Type B pancreatic cell (in vitro differentiated cells): ENCODE measurements around the gene TCFL5. TPM values are rescaled to one million over a fixed set of nuclear protein-coding genes. Genes with fewer than 3 reads are reported as not detected.

ENCODE experiments used
- DNase-seq: peaks from one replicate; pipeline ENCODE4 v3.0.0; 2021; ENCODE audit warnings: mixed read lengths; ENCODE audit not compliant: unreplicated experiment; ENCODE audit errors: extremely low spot score
- H3K27ac Mint-ChIP-seq: 2 replicates; pipeline ENCODE4 v1.8.0; 2021; ENCODE audit warnings: mild to moderate bottlenecking, mixed read lengths
- H3K27me3 Mint-ChIP-seq: 2 replicates; pipeline ENCODE4 v1.8.0; 2021; ENCODE audit warnings: mixed read lengths
- H3K36me3 Mint-ChIP-seq: 2 replicates; pipeline ENCODE4 v1.8.0; 2021; ENCODE audit warnings: mixed read lengths
- H3K4me1 Mint-ChIP-seq: one replicate; pipeline ENCODE4 v1.8.0; 2021; ENCODE audit warnings: mixed read lengths; ENCODE audit not compliant: unreplicated experiment
- H3K4me3 Mint-ChIP-seq: 2 replicates; pipeline ENCODE4 v1.8.0; 2021; ENCODE audit warnings: mild to moderate bottlenecking, mixed read lengths
- H3K9me3 Mint-ChIP-seq: 2 replicates; pipeline ENCODE4 v1.8.0; 2021; ENCODE audit warnings: mixed read lengths
- CTCF ChIP-seq: fragments of 200-600 bp; sonication (generic); conservative IDR thresholded peaks from 2 replicates; pipeline ENCODE4 v1.5.0; 2021; ENCODE audit warnings: antibody characterized with exemption, mild to moderate bottlenecking
- total RNA-seq: library from RNA; stranded (reverse); gene quantifications from 2 replicates; pipeline ENCODE4 v1.2.1, GENCODE V29; 2021; ENCODE audit warnings: low replicate concordance

The TCFL5 gene
- total RNA-seq, 1 donor from 2014 or later, result 11.8 TPM

- no peak for DNase-seq
- H3K36me3 Mint-ChIP-seq, result no peaks in the 10 kb centered on the region
- H3K4me3 Mint-ChIP-seq, result peak overlapping the region; percentile 45
- TF ChIP-seq CTCF, result peak; percentile 42
- H3K4me1 Mint-ChIP-seq, result peaks cover 5% of the 10 kb centered on the region
- H3K27ac Mint-ChIP-seq, result peak overlapping the region; percentile 46
- H3K27me3 Mint-ChIP-seq, result peaks cover 3% of the 10 kb centered on the region
- H3K9me3 Mint-ChIP-seq, result no peaks in the 10 kb centered on the region
Observed at GRCh38 chr20:62822788-62823651, 38.6 kb downstream of the TCFL5 start.

GRCh38 chr20:62822239-62822787 is 39.3 kb downstream of the TCFL5 start:
- Mint-ChIP-seq H3K9me3 (no peaks in the 10 kb centered on the region), H3K27me3 (peaks cover 3% of the 10 kb centered on the region), H3K4me3 (no peak overlapping the region), H3K27ac (no peak overlapping the region), H3K36me3 (no peaks in the 10 kb centered on the region), H3K4me1 (peaks cover 5% of the 10 kb centered on the region)
- no peak for TF ChIP-seq CTCF
- DNase-seq, result no peak

GRCh38 chr20:62821726-62822210 is 39.9 kb downstream of the TCFL5 start:
- Mint-ChIP-seq H3K4me1 (peaks cover 5% of the 10 kb centered on the region), H3K36me3 (no peaks in the 10 kb centered on the region), H3K27me3 (peaks cover 3% of the 10 kb centered on the region), H3K9me3 (no peaks in the 10 kb centered on the region), H3K4me3 (no peak overlapping the region), H3K27ac (no peak overlapping the region)
- no peak for DNase-seq
- TF ChIP-seq CTCF, result no peak

GRCh38 chr20:62820962-62821725 is 40.5 kb downstream of the TCFL5 start:
- Mint-ChIP-seq H3K4me1 (peaks cover 5% of the 10 kb centered on the region), H3K4me3 (no peak overlapping the region), H3K9me3 (no peaks in the 10 kb centered on the region), H3K27me3 (peaks cover 4% of the 10 kb centered on the region), H3K27ac (no peak overlapping the region), H3K36me3 (no peaks in the 10 kb centered on the region)
- no peak for DNase-seq
- TF ChIP-seq CTCF, result no peak

DNA sequence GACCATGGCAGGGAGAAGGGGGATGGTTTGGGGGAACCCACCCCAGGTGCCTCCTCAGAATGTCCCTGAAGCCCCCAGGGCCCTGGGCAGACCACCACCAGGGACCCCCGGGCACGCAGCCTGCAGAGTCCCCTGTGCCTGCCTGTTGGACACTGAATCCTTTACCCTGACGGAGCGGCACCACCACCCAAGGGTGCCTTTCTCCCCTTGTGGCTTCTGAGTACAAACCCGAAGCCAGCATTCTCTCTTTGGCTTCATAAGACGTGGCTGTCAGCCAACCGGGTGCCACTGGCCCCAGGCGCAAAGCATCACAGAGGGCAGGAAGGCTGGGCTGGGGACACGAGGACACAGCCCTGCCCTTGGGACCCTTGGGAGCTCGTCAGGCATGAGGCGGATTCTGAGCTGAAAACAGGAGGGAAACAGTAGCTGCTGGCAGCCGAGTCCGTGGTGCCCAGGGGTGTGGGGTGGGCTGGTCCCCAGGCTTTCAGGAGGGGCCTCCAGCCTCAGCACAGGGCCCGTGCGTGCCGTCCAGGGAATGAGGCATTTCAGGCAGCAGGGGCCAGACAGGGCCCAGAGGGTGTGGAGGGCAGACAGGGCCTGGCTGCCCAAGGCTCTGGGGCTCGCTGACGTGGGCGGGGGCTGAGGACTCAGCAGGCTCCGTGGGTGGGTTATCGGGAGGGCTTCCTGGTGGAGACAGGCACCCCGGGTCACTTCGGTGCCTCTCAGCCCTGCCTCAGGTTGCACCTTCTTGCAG is 41.2 kb downstream of the TCFL5 start:
- peaks cover 11% of the 10 kb centered on the region for H3K4me1 Mint-ChIP-seq
- H3K4me3 Mint-ChIP-seq, result no peak overlapping the region
- peaks cover 12% of the 10 kb centered on the region for H3K27me3 Mint-ChIP-seq
- no peak overlapping the region for H3K27ac Mint-ChIP-seq
- DNase-seq, result no peak
- TF ChIP-seq CTCF, result no peak
- H3K9me3 Mint-ChIP-seq, result no peaks in the 10 kb centered on the region
- H3K36me3 Mint-ChIP-seq, result no peaks in the 10 kb centered on the region
